Adipocyte (in vitro differentiated cells): ENCODE measurements around the gene UTS2R.
A peak's percentile ranks its signal among the peaks of the same experiment; 100 is the strongest.
"Not testable (repeated sequence)": the region's sequence is repeated elsewhere in the genome, so short reads cannot be mapped to it uniquely, and the experiment has no call there.

ENCODE experiments used
- DNase-seq: peaks from one replicate; pipeline ENCODE4 v3.0.0-alpha.2; 2015; ENCODE audit warnings: low read depth
- H3K27me3 ChIP-seq: replicated peaks from 2 replicates; pipeline ENCODE4 v1.7.0; 2013; ENCODE audit warnings: mild to moderate bottlenecking, low read length, moderate library complexity; ENCODE audit not compliant: control insufficient read depth, insufficient read depth
- H3K36me3 ChIP-seq: 2 replicates; pipeline ENCODE4 v1.7.0; 2013; ENCODE audit warnings: low read length, mild to moderate bottlenecking, moderate library complexity; ENCODE audit not compliant: control insufficient read depth, insufficient read depth, severe bottlenecking
- H3K4me1 ChIP-seq: 2 replicates; pipeline ENCODE4 v1.7.0; 2013; ENCODE audit warnings: mild to moderate bottlenecking, low read length, moderate library complexity; ENCODE audit not compliant: control insufficient read depth, insufficient read depth
- H3K4me3 ChIP-seq: 2 replicates; pipeline ENCODE4 v1.7.0; 2013; ENCODE audit warnings: mild to moderate bottlenecking, low read length, moderate library complexity
- H3K9ac ChIP-seq: 2 replicates; pipeline ENCODE4 v1.7.0; 2013; ENCODE audit warnings: mild to moderate bottlenecking, low read length, moderate library complexity
- H3K9me3 ChIP-seq: 2 replicates; pipeline ENCODE4 v1.7.0; 2013; ENCODE audit warnings: mild to moderate bottlenecking, low read length, moderate library complexity; ENCODE audit not compliant: control insufficient read depth

Gene UTS2R

GRCh38 chr17:82374626-82375331 is 3.2 kb downstream of the UTS2R start:
- DNase-seq: no peak

GRCh38 chr17:82375359-82376041 is 3.9 kb downstream of the UTS2R start:
- H3K9me3 ChIP-seq: no peaks in the 10 kb centered on the region
- H3K4me1 ChIP-seq: peaks cover 9% of the 10 kb centered on the region
- DNase-seq: no peak
- no peak overlapping the region for H3K4me3 ChIP-seq
- H3K27me3 ChIP-seq: peaks cover 43% of the 10 kb centered on the region
- H3K9ac ChIP-seq: no peak overlapping the region
- no peaks in the 10 kb centered on the region for H3K36me3 ChIP-seq

More at GRCh38 chr17:82374626-82375331, 3.2 kb downstream of the UTS2R start:
- Histone ChIP-seq H3K9me3 (no peaks in the 10 kb centered on the region), H3K4me3 (no peak overlapping the region), H3K36me3 (no peaks in the 10 kb centered on the region), H3K9ac (no peak overlapping the region), H3K27me3 (peaks cover 40% of the 10 kb centered on the region), H3K4me1 (peaks cover 5% of the 10 kb centered on the region)

DNA sequence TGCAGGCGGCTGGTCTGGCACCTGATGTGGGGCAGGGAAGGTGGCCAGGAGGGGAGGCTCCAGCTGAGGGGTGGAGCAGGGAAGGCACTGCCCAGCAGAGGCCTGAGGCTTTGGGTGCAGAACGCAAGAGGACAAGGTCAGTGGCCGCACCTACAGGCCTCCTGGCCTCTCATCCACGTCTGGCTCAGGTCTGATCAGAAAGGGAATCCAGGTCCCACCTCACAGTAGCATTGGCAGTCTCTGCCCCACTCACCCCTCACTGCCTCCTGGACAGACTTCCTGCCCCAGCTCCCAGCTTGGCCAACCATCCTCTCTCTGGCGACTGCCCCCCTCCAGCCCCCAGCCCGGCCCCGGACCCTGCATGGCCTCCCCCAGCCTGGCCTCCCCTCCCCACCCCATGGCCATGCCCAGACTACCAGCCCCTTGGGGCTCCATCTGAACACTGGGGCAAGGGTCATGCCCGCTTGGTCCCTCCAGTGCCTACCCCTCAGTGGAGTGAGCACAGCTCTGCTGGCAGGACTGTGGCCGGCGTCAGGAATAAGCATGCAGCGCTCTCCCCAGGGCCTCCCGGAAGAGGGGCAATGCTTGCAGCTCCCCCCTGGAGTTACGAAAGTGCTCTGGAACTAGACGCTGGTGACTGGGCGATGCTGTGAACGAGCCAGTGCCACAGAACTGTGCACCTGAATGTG is 4.6 kb downstream of the UTS2R start:
- peaks cover 36% of the 10 kb centered on the region for H3K27me3 ChIP-seq
- H3K4me1 ChIP-seq: peaks cover 6% of the 10 kb centered on the region
- H3K9me3 ChIP-seq: no peaks in the 10 kb centered on the region
- H3K4me3 ChIP-seq: no peak overlapping the region
- DNase-seq: no peak
- no peak overlapping the region for H3K9ac ChIP-seq
- H3K36me3 ChIP-seq: no peaks in the 10 kb centered on the region

GRCh38 chr17:82377294-82377693 is 5.7 kb downstream of the UTS2R start:
- not testable (repeated sequence) for H3K36me3 ChIP-seq, H3K9ac ChIP-seq, DNase-seq, H3K4me1 ChIP-seq, H3K9me3 ChIP-seq, H3K4me3 ChIP-seq
- H3K27me3 ChIP-seq: peaks cover 30% of the 10 kb centered on the region

- Histone ChIP-seq H3K9ac (no peak overlapping the region), H3K4me1 (peaks cover 10% of the 10 kb centered on the region), H3K27me3 (peaks cover 25% of the 10 kb centered on the region), H3K9me3 (no peaks in the 10 kb centered on the region), H3K4me3 (no peak overlapping the region), H3K36me3 (no peaks in the 10 kb centered on the region)
- DNase-seq: no peak
Measured at GRCh38 chr17:82377924-82378740, 6.6 kb downstream of the UTS2R start.

DNA sequence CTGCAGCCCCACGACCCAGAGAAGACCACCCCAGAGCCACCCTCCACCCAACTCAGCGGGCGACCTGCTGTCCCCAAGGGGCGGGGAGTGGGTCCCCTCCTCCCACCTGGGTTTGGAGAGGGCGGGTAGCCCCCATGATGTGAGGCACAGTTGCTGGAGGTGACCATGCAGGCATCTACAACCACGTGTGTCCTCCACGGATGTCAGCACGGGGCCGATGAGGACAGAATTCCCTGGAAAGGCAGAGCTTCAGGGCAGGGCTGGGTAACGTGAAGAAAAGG is 7.1 kb downstream of the UTS2R start:
- Histone ChIP-seq H3K4me1 (peaks cover 10% of the 10 kb centered on the region), H3K27me3 (peaks cover 20% of the 10 kb centered on the region), H3K36me3 (no peaks in the 10 kb centered on the region), H3K9ac (no peak overlapping the region), H3K4me3 (no peak overlapping the region), H3K9me3 (no peaks in the 10 kb centered on the region)
- DNase-seq: no peak

- H3K9me3 ChIP-seq: no peaks in the 10 kb centered on the region
- H3K9ac ChIP-seq: no peak overlapping the region
- H3K27me3 ChIP-seq: peaks cover 20% of the 10 kb centered on the region
- peaks cover 14% of the 10 kb centered on the region for H3K4me1 ChIP-seq
- H3K4me3 ChIP-seq: peak overlapping the region; percentile 60
- H3K36me3 ChIP-seq: no peaks in the 10 kb centered on the region
- DNase-seq: peak; percentile 38
Measured at GRCh38 chr17:82380860-82381702, 9.5 kb downstream of the UTS2R start.

- Histone ChIP-seq H3K27me3 (peaks cover 20% of the 10 kb centered on the region), H3K4me1 (peaks cover 16% of the 10 kb centered on the region), H3K4me3 (peak overlapping the region; percentile 60)
- not testable (repeated sequence) for H3K9me3 ChIP-seq, DNase-seq, H3K9ac ChIP-seq, H3K36me3 ChIP-seq
Measured at GRCh38 chr17:82381703-82382009, 10.1 kb downstream of the UTS2R start.

- Histone ChIP-seq H3K27me3 (peaks cover 24% of the 10 kb centered on the region), H3K4me1 (peaks cover 16% of the 10 kb centered on the region)
- H3K9ac ChIP-seq, H3K36me3 ChIP-seq, H3K4me3 ChIP-seq, DNase-seq, H3K9me3 ChIP-seq: not testable (repeated sequence)
Measured at GRCh38 chr17:82382220-82382932, 10.8 kb downstream of the UTS2R start.

GRCh38 chr17:82382933-82383255 is 11.3 kb downstream of the UTS2R start:
- Histone ChIP-seq H3K4me1 (peaks cover 16% of the 10 kb centered on the region), H3K27me3 (peaks cover 25% of the 10 kb centered on the region), H3K9ac (no peak overlapping the region), H3K36me3 (no peaks in the 10 kb centered on the region), H3K9me3 (no peaks in the 10 kb centered on the region), H3K4me3 (no peak overlapping the region)
- no peak for DNase-seq
